Measurements from ENCODE around the gene A1BG.
"Not testable (repeated sequence)": the region's sequence is repeated elsewhere in the genome, so short reads cannot be mapped to it uniquely, and the experiment has no call there.

Gene A1BG

GRCh38 chr19:58336820-58337219 lies 16.5 kb downstream of the A1BG start:
- in situ Hi-C loops (cut with MboI; ENCODE audit: low sequenced_read_pairs), result no loop called here

GRCh38 chr19:58336216-58336615 lies 17.1 kb downstream of the A1BG start:
- in situ Hi-C loops (cut with MboI; ENCODE audit: low sequenced_read_pairs), result no loop called here

GRCh38 chr19:58335630-58336029 lies 17.7 kb downstream of the A1BG start:
- in situ Hi-C loops (cut with MboI; ENCODE audit: low sequenced_read_pairs), result no loop called here

- in situ Hi-C loops (cut with MboI; ENCODE audit: low sequenced_read_pairs), result no loop called here
Measured at GRCh38 chr19:58334691-58335249, 18.5 kb downstream of the A1BG start.

- in situ Hi-C loops (cut with MboI; ENCODE audit: low sequenced_read_pairs), result no loop called here
Measured at GRCh38 chr19:58332697-58333096, 20.6 kb downstream of the A1BG start.

GRCh38 chr19:58330458-58330857 lies 22.8 kb downstream of the A1BG start:
- in situ Hi-C loops (cut with MboI; ENCODE audit: low sequenced_read_pairs), result no loop called here

- in situ Hi-C loops (cut with MboI; ENCODE audit: low sequenced_read_pairs), result no loop called here
Measured at GRCh38 chr19:58328999-58329398, 24.3 kb downstream of the A1BG start.

- in situ Hi-C loops (cut with MboI; ENCODE audit: low sequenced_read_pairs), result no loop called here
Measured at GRCh38 chr19:58326914-58327726, 26.2 kb downstream of the A1BG start, which contains the start of gene ZSCAN22. Gene ZSCAN22, plus strand, starts transcription at chr19:58326994. Its CDS starts 7,809 bp downstream, at chr19:58334803.

GRCh38 chr19:58326501-58326913 lies 26.8 kb downstream of the A1BG start:
- in situ Hi-C loops (cut with MboI; ENCODE audit: low sequenced_read_pairs), result no loop called here

GRCh38 chr19:58325311-58326022 lies 27.8 kb downstream of the A1BG start:
- in situ Hi-C loops (cut with MboI; ENCODE audit: low sequenced_read_pairs), result no loop called here

GRCh38 chr19:58319241-58319640 lies 34.1 kb downstream of the A1BG start:
- in situ Hi-C loops (cut with MboI; ENCODE audit: low sequenced_read_pairs), result no loop called here

GRCh38 chr19:58318297-58318696 lies 35.0 kb downstream of the A1BG start:
- in situ Hi-C loops (cut with MboI; ENCODE audit: low sequenced_read_pairs), result no loop called here

- in situ Hi-C loops (cut with MboI; ENCODE audit: low sequenced_read_pairs), result no loop called here
Measured at GRCh38 chr19:58317476-58318072, 35.7 kb downstream of the A1BG start.

- in situ Hi-C loops (cut with MboI; ENCODE audit: low sequenced_read_pairs), result no loop called here
Measured at GRCh38 chr19:58315580-58315979, 37.7 kb downstream of the A1BG start.

- in situ Hi-C loops (cut with MboI; ENCODE audit: low sequenced_read_pairs), result no loop called here
Measured at GRCh38 chr19:58311345-58311865, 41.9 kb downstream of the A1BG start.

- in situ Hi-C loops (cut with MboI; ENCODE audit: low sequenced_read_pairs), result not testable (repeated sequence)
Measured at GRCh38 chr19:58310685-58311084, 42.6 kb downstream of the A1BG start.

GRCh38 chr19:58307736-58308135 lies 45.6 kb downstream of the A1BG start:
- in situ Hi-C loops (cut with MboI; ENCODE audit: low sequenced_read_pairs), result no loop called here

- in situ Hi-C loops (cut with MboI; ENCODE audit: low sequenced_read_pairs), result no loop called here
Measured at GRCh38 chr19:58305932-58306323, 47.4 kb downstream of the A1BG start.

GRCh38 chr19:58305065-58305931 lies 48.0 kb downstream of the A1BG start, which contains the start of gene ERVK3-1:
Gene ERVK3-1, plus strand, starts transcription at chr19:58305377. Its CDS starts 6,792 bp downstream, at chr19:58312169.
- in situ Hi-C loops (cut with MboI; ENCODE audit: low sequenced_read_pairs), result no loop called here

GRCh38 chr19:58304748-58305064 lies 48.6 kb downstream of the A1BG start:
- in situ Hi-C loops (cut with MboI; ENCODE audit: low sequenced_read_pairs), result no loop called here
